GM19455 (cell line): ENCODE results near the gene NDFIP1.
"Not testable (repeated sequence)": the region's sequence is repeated elsewhere in the genome, so short reads cannot be mapped to it uniquely, and the experiment has no call there.

Experiments used
- ATAC-seq: cut with Tn5 transposase; IDR thresholded peaks from one replicate; pipeline ENCODE4 v1.9.1; 2021; ENCODE audit not compliant: unreplicated experiment

NDFIP1 gene

GRCh38 chr5:142108432-142109330 lies at the start of gene NDFIP1:
NDFIP1 (plus strand) TSS chr5:142108779; CDS start chr5:142108975, 196 bp downstream.
- peak; percentile 97 for ATAC-seq

DNA sequence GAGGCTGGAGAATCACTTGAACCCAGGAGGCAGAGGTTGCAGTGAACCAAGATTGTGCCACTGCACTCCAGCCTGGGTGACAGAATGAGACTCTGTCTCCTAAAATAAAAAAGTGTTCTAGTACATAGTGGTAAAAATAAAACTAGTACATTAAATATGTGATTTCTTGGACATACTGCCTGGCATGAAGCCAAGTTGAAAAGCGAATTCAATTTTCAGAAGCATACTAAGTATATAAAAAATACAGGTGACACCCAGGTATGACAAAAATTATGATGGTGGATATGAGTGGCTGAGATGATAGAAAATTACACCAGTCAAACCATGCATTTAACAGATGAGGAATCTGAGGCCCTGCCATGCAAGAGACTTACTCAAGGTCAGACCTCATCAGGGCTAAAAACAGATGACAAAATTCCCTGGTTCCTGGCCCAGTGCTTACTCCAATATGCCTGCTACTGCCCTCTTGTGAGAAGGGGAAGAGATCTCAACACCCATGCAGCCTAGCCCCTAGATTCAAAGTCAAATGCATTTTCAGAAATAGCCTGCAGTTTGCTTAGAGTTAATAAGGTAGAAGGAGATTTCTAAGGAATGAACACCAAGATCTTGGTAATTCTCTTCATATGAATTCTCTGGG lies 49.2 kb upstream of the NDFIP1 start:
- no peak for ATAC-seq

DNA sequence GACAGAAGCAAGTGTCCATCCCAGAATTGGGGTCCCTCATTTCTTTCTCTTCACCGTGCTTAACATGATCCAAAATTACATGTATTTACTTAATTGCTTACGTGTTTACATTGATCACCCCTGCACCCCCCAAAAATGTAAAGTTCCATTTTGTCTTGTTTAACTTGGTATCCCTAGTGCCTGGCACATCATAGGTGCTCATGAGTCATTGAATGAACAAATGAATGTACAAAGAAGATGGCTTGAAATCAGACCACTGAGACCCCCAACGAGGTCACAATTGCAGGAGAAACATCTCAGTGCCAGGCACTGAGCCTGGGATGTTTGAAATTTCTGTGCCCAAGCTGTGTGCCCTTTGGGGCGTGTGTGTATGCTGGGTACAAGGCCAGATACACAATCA lies 45.2 kb upstream of the NDFIP1 start:
- ATAC-seq: no peak

DNA sequence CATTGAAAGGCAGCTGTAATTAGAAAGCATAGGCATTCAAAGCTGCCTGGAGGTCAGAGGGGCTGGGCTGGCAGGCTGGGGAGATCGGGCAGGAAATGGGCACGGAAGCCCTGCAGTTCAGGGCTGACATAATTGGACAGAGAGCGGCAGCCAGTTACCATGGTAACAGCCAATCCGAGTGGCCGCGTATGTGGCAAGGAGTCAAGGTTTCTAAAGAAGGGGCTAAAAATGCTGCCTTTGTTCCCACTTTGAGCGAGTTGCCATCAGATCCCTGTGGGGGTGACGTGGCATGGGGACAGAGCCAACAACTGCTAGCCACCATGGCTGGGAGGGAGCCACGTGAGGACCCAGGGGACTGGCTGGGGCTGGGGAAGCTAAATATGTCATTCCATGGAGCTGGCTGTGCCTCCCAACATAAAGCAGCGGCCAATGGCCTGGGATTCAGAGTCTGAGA lies 44.7 kb upstream of the NDFIP1 start:
- no peak for ATAC-seq

DNA sequence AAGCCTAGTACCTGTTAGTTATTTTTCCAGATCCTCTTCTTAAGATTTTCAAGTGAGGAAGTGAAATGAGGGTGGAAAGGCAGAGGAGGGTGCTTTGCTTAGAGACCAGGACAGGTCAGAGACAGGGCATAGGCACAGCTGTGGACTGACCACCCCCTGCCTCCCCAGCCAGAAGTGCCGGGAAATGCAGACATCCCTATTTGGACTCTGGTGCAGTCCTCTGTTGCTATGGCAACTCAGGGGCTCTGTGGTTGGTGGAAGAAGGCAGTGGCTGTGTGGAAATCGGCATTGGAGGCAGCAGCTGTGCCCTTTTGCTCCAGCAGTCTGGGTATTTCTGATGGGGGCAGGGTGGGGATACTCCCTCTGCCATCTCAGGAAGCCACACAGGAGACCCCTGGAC lies 43.3 kb upstream of the NDFIP1 start:
- ATAC-seq: no peak

DNA sequence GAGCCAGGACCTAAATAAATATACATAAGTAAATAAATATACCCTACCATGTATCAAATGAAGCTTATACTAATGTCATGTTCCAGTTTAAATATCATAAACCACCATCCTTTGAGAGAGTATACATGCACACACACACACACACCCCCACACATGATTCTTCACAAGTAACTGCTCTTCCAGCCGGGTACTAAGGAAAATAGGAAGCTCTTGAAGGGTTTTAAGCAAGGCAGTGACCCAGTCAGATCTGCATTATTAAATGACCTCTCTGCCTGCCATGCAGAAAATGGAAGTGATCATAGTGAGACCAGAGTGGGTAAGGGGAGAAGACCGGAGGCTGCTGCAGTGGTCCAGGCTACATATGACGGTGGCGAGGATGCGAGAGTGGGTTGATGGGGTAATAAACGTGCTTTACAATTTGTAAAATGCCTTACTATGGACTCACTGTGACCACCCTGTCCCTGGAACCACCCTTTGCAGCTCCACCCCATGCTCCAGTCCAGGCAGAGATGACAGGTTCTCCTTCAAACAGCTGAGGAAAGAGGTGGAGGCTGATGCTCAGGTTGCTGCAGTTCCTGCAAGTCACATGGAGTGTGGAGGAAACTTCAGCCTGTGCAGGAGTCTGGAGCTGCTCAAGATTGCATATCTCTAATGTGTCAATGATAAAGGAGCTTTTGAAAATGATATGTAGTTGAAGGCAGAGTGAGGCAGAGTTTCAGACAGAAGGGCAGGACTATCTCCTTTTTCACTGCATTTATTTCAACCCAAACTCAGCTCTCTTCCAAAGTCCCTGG lies 38.8 kb upstream of the NDFIP1 start:
- ATAC-seq: no peak

DNA sequence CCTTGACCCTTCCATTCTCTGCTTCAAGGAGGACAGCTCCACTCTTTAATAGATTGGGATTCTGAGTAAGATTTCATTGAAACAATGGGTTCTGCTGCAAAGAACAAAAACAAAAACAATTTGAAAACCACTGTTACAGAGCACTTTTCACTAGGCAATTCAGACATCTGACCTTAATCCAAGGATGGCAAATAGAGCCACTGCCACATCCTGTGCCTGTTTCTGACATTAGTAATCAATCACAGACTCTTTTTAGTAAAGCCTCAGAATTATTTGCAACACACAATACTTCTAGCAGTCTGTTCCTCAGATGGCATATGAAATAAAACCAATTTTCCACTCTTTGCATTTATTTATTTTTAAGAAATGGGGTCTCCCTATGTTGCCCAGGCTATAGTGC lies 37.8 kb upstream of the NDFIP1 start:
- ATAC-seq: no peak

- ATAC-seq: no peak
Observed at GRCh38 chr5:142072488-142072887, 36.1 kb upstream of the NDFIP1 start.

- ATAC-seq: no peak
Observed at GRCh38 chr5:142073362-142073988, 35.1 kb upstream of the NDFIP1 start.

- ATAC-seq: no peak
Observed at GRCh38 chr5:142074006-142074405, 34.6 kb upstream of the NDFIP1 start.

GRCh38 chr5:142078221-142078620 lies 30.4 kb upstream of the NDFIP1 start:
- no peak for ATAC-seq

- no peak for ATAC-seq
Observed at GRCh38 chr5:142078706-142079105, 29.9 kb upstream of the NDFIP1 start.

- ATAC-seq: no peak
Observed at GRCh38 chr5:142079306-142079721, 29.3 kb upstream of the NDFIP1 start.

DNA sequence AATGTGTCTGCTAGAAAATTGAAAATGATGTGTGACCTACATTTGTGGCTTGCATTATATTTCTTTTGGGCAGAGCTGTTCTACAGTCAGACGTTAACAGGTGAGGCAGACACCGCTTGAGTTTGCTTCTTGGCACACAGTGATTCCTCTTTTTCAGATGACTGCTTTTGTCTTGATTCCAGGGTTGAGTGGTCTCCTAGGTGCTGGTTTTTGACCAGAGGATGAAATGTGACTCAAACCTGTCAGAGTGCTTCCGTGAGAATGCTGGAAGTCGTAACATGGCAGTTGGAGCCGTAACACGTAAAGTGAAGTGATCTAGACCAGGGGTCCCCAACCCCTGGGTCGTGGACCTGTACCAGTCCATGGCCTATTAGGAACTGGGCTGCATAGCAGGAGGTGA lies 28.3 kb upstream of the NDFIP1 start:
- no peak for ATAC-seq

DNA sequence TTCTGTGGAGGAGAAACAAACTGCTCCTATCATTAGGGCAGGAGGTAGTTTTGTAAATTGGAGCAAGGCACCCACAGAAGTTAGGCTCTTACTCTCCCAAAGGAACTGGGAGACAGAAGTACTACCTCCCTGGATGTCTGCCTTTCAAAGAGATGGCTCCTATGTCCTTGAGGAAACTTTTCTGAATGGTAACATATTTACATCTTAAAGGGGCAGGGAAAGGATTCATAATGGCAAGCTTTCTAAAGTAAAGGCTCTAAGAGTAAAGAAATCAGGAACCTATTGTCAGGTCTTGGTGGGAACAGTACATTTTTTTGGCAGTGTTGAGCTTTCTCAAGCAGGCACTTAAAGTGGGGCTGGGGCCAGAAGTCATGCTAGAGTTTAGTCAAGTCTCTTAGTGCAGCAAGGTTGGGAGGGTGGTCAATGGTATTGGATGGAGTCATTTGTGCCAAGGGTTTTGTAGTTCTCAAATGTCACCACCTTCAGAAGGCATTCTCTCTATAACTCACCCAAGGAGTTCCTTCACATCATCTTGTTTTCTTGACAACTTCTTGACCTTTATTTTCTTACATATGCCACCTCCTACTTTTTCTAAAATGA lies 26.3 kb upstream of the NDFIP1 start:
- ATAC-seq: no peak

DNA sequence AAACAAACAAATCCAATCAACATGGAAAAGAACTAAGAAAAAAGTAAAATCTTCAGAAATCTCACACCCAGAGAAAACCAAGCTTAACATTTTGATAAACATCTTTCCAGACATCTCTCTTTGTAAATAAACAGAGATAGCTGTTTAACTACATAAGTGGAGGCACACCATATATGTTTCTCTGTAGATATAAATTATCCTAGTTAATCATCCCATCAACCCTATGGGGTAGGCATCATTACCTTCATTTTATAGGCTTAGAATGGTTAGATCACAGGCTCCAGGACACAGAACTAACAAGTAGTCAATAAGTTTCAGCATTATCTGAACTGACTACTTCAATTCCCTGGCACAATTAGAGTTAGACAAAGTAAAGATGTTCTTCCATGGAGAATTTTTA lies 22.4 kb upstream of the NDFIP1 start:
- ATAC-seq: no peak

DNA sequence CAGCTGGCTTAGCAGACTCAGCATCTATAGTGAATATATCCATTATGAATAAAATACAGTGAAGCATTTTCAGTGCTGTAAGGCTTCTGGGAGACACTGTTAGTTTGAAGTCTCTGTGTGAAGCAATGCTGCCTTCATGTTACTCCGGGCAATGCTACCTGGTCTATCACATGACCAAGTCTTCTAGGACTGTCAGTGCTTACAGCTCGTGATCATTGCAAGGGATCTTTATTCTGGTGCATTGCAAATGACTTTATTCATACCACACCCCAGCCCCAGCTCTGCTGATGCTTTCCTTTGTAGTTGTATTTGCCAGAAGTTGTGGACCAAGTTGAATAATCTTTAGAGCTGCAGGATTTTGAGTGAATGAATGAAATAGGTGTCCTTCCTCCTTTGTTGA lies 21.9 kb upstream of the NDFIP1 start:
- no peak for ATAC-seq

GRCh38 chr5:142087920-142088679 lies 20.5 kb upstream of the NDFIP1 start:
- ATAC-seq: no peak

DNA sequence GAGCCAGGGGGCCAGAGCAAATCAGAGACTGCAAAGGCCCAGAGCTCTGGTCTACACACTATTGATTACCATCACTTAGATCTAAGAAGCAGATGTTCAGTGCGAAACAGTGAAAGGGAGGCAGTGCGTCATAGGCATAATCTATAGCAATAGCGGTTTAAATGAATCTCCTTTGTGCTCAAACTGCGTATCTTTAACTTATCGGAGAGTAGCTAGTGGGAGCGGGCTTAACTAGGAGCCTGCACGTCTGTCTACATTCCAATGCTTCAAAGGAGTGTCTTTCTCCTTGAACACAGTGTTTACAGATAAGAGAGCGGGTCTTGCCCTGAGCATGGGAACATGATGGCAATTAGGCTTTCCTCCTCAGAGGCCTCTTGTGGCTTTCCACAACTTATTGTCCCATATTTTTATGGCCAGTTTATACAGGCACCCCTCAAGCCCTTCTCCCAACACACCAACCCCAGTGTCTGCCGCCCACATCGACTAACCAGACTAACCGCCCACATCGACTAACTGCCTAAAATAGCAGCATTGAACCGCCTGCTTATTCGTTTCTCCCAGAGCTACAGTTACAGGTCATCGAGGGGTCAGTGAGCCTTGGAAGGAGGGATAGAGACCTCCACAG lies 19.6 kb upstream of the NDFIP1 start:
- ATAC-seq: not testable (repeated sequence)
